Sigmoid colon (tissue), 3 donors: Measurements from ENCODE around the gene SOX15.

ENCODE experiments used
- CTCF ChIP-seq, 4 experiments: fragments of 450-650 bp in 3 of 4; fragments of 200-600 bp in 1 of 4; IDR thresholded peaks; one replicate each; pipeline ENCODE4 v1.5.1; 2016 to 2019; ENCODE audit warnings: antibody characterized with exemption in 4 of 4, mild to moderate bottlenecking in 3 of 4, moderate library complexity in 2 of 4
- POLR2A ChIP-seq, 2 donors: fragments of 450-650 bp; IDR thresholded peaks; one replicate each; pipeline ENCODE4 v1.6.1; 2016; ENCODE audit warnings: antibody characterized with exemption in 2 of 2, mild to moderate bottlenecking in 2 of 2, moderate library complexity in 2 of 2

- TF ChIP-seq CTCF (IDR thresholded peaks at IDR 0.05) (no peak), POLR2A (IDR thresholded peaks at IDR 0.05) (no peak)
Observed at GRCh38 chr17:7631398-7632380, 41.8 kb upstream of the SOX15 start.
